DND-41 (cell line): ENCODE data around the gene PANK4.

ENCODE experiments used
- ATAC-seq: fragments of 200-7000 bp; cut with Tn5 transposase; 3 replicates; pipeline ENCODE4 v1.9.1; 2021; ENCODE audit warnings: low read depth; ENCODE audit not compliant: insufficient read depth
- DNase-seq: peaks from one replicate; pipeline ENCODE4 v3.0.0-alpha.2; 2020
- H2AFZ ChIP-seq: 2 replicates; pipeline ENCODE4 v1.6.0; 2012; ENCODE audit warnings: low read depth, low read length
- H3K27ac ChIP-seq: 2 replicates; pipeline ENCODE4 v1.5.1; 2012; ENCODE audit warnings: low read length, inconsistent platforms
- H3K27me3 ChIP-seq: fragments of 200-600 bp; sonication (generic); 2 replicates; pipeline ENCODE4 v1.6.0; 2012; ENCODE audit warnings: low read length, mild to moderate bottlenecking, inconsistent platforms; ENCODE audit not compliant: insufficient read depth, poor library complexity
- H3K36me3 ChIP-seq: 2 replicates; pipeline ENCODE4 v1.5.1; 2012; ENCODE audit warnings: low read length, inconsistent platforms; ENCODE audit not compliant: insufficient read depth
- H3K4me1 ChIP-seq: 2 replicates; pipeline ENCODE4 v1.5.1; 2012; ENCODE audit warnings: mild to moderate bottlenecking, low read length; ENCODE audit not compliant: insufficient read depth
- H3K4me2 ChIP-seq: 2 replicates; pipeline ENCODE4 v1.6.0; 2012; ENCODE audit warnings: mild to moderate bottlenecking, moderate library complexity, low read length, inconsistent platforms; ENCODE audit not compliant: insufficient read depth
- H3K4me3 ChIP-seq, 2 experiments: fragments of 200-600 bp in 1 of 2; shearing (Covaris generic) in 1 of 2; 2 replicates each; pipeline ENCODE4 v1.5.1; 2012 to 2016; ENCODE audit warnings: inconsistent platforms in 2 of 2, low read length in 2 of 2, mild to moderate bottlenecking in 2 of 2, low read depth in 1 of 2, moderate library complexity in 1 of 2
- H3K79me2 ChIP-seq: 2 replicates; pipeline ENCODE4 v1.6.0; 2012; ENCODE audit warnings: low read length, inconsistent platforms; ENCODE audit not compliant: insufficient read depth
- H3K9ac ChIP-seq: 2 replicates; pipeline ENCODE4 v1.6.0; 2012; ENCODE audit warnings: low read depth, mild to moderate bottlenecking, inconsistent platforms, low read length, moderate library complexity
- H3K9me3 ChIP-seq: 2 replicates; pipeline ENCODE4 v1.5.1; 2012; ENCODE audit warnings: low read length, moderate library complexity, mild to moderate bottlenecking, inconsistent platforms; ENCODE audit not compliant: insufficient read depth, severe bottlenecking
- H4K20me1 ChIP-seq: 2 replicates; pipeline ENCODE4 v1.6.0; 2012; ENCODE audit warnings: low read length; ENCODE audit not compliant: insufficient read depth
- CTCF ChIP-seq: IDR thresholded peaks from 2 replicates; pipeline ENCODE4 v1.5.1; 2012; ENCODE audit warnings: borderline replicate concordance, low read length, moderate library complexity, mild to moderate bottlenecking; ENCODE audit not compliant: poor library complexity, severe bottlenecking; ENCODE audit errors: extremely low read depth
- EZH2 ChIP-seq: IDR thresholded peaks from 3 replicates; pipeline ENCODE4 v1.6.1; 2012; ENCODE audit warnings: borderline replicate concordance, low read depth, mild to moderate bottlenecking, moderate library complexity, low read length, inconsistent platforms; ENCODE audit not compliant: severe bottlenecking

Gene PANK4

GRCh38 chr1:2564006-2564814, 37.8 kb upstream of the PANK4 start:
- Histone ChIP-seq H2AFZ (no peak overlapping the region), H3K4me3 (no peak overlapping the region), H3K79me2 (no peaks in the 10 kb centered on the region), H3K27ac (no peak overlapping the region), H3K9me3 (no peaks in the 10 kb centered on the region), H3K36me3 (no peaks in the 10 kb centered on the region), H3K27me3 (no peaks in the 10 kb centered on the region), H3K4me1 (no peaks in the 10 kb centered on the region), H3K9ac (no peak overlapping the region), H4K20me1 (no peaks in the 10 kb centered on the region), H3K4me2 (no peak overlapping the region)
- DNase-seq: no peak
- ATAC-seq: 0 out of 3 replicates have a peak, but pooled peaks have one; percentile 16
- TF ChIP-seq EZH2: no peak
- TF ChIP-seq CTCF: no peak

GRCh38 chr1:2563205-2563604, 36.8 kb upstream of the PANK4 start:
- no peak overlapping the region for H3K9ac ChIP-seq
- H2AFZ ChIP-seq: no peak overlapping the region
- ATAC-seq (no peak), DNase-seq (no peak)
- no peak overlapping the region for H3K27ac ChIP-seq
- H3K79me2 ChIP-seq: no peaks in the 10 kb centered on the region
- H3K36me3 ChIP-seq: no peaks in the 10 kb centered on the region
- H3K4me2 ChIP-seq: no peak overlapping the region
- H3K4me3 ChIP-seq: no peak overlapping the region
- TF ChIP-seq CTCF (no peak), EZH2 (no peak)
- H3K9me3 ChIP-seq: no peaks in the 10 kb centered on the region
- H3K27me3 ChIP-seq: no peaks in the 10 kb centered on the region
- no peaks in the 10 kb centered on the region for H3K4me1 ChIP-seq
- no peaks in the 10 kb centered on the region for H4K20me1 ChIP-seq

GRCh38 chr1:2561898-2562895, 35.8 kb upstream of the PANK4 start:
- Histone ChIP-seq H3K27ac (no peak overlapping the region), H3K36me3 (no peaks in the 10 kb centered on the region), H3K9me3 (no peaks in the 10 kb centered on the region), H3K4me2 (no peak overlapping the region), H2AFZ (no peak overlapping the region), H3K4me1 (peaks cover 6% of the 10 kb centered on the region), H4K20me1 (no peaks in the 10 kb centered on the region), H3K4me3 (no peak overlapping the region), H3K27me3 (no peaks in the 10 kb centered on the region), H3K9ac (no peak overlapping the region), H3K79me2 (no peaks in the 10 kb centered on the region)
- TF ChIP-seq CTCF (peak; percentile 58), EZH2 (no peak)
- ATAC-seq (0 out of 3 replicates have a peak, but pooled peaks have one; percentile 39), DNase-seq (no peak)
